ENCODE results near the gene STK40.

STK40 gene

DNA sequence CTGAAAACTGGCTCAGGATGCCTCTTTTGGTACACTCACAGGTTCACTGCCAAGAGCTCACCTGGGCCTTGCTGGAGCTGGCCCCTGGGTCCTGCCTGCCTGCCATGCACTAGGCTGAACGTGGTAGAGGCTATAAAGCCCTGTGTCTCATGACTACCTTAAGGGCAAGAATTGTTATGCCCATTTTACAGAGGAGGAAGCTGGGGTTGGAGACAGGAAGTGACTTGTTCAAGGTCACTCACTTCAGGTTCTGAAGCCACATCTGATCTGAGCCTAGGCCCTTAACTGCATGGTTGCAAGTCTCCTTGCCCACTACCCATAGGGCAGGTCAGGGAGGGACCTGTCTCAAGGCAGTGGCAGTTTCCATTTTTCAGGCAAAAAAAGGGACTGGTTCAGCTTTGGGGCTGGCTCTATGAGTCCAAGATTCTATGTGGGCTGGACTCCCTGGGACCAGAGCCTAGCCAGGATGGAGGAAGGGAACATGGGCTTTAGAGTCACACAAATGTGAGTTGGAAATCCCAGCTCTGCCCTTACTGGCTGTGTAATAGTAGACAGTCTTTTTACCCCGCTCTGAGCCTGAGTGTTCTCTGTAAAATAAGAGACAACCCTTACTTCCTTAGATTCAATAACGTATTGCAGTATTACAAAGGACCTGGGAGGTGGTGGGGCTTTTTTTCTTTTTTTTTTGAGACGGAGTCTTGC is 7.8 kb downstream of the STK40 start:
- CTCF ChIA-PET = interaction anchor here (1.2 kb wide), 1 partner anchor 9 kb away, joined by 3 read pairs; no protein-coding TSS in a partner anchor
- no peak for DNase-seq (ENCODE audit: low read depth, low spot score)
- POLR2A ChIA-PET = no interaction called here
- TF ChIP-seq, protein P1, sequence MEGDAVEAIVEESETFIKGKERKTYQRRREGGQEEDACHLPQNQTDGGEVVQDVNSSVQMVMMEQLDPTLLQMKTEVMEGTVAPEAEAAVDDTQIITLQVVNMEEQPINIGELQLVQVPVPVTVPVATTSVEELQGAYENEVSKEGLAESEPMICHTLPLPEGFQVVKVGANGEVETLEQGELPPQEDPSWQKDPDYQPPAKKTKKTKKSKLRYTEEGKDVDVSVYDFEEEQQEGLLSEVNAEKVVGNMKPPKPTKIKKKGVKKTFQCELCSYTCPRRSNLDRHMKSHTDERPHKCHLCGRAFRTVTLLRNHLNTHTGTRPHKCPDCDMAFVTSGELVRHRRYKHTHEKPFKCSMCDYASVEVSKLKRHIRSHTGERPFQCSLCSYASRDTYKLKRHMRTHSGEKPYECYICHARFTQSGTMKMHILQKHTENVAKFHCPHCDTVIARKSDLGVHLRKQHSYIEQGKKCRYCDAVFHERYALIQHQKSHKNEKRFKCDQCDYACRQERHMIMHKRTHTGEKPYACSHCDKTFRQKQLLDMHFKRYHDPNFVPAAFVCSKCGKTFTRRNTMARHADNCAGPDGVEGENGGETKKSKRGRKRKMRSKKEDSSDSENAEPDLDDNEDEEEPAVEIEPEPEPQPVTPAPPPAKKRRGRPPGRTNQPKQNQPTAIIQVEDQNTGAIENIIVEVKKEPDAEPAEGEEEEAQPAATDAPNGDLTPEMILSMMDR (IDR thresholded peaks at IDR 0.05; ENCODE audit: insufficient read depth, low read length, missing control alignments) = no peak
- no peak overlapping the region for H3K4me3 ChIP-seq (ENCODE audit: low read depth, low read length)

DNA sequence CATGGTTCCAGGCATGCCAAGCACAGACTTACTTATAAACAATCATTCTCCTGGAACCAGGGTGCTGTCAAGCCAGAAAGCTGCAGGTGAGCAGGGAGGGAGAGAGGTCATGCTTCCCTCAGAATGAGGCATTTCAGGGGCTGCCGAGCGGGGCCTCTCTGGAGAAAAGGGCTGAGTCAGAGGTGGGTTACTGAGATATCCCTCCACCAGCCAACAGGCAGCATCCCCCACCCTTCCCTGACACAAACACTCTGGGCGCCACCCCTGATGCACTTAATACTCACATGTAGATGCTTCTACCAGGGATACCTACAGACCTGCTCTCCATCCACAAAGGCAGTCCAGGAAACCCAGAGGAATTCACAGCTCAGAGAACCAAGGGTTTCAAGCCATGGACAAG is 13.1 kb downstream of the STK40 start:
- TF ChIP-seq, protein P1 (IDR thresholded peaks at IDR 0.05; ENCODE audit: insufficient read depth, low read length, missing control alignments) = no peak
- CTCF ChIA-PET = interaction anchor here (1.1 kb wide), 1 partner anchor 49 kb away, joined by 4 read pairs; the partner anchor contains the start of gene EVA1B
- no peak for DNase-seq (ENCODE audit: low read depth, low spot score)
- POLR2A ChIA-PET = no interaction called here
- no peak overlapping the region for H3K4me3 ChIP-seq (ENCODE audit: low read depth, low read length)

- no peak overlapping the region for H3K4me3 ChIP-seq (ENCODE audit: low read depth, low read length)
- ChIA-PET POLR2A (interaction anchor here (0.6 to 1.2 kb wide), 3 partner anchors 9 to 27 kb away, joined by 3 read pairs; no protein-coding TSS in a partner anchor), CTCF (interaction anchor here (0.6 to 6.0 kb wide), 24 partner anchors 23 to 272 kb away, joined by 3 to 27 read pairs (median 4); partner anchors contain the start of genes EVA1B, LSM10, THRAP3 and TRAPPC3)
- TF ChIP-seq, protein P1 (IDR thresholded peaks at IDR 0.05; ENCODE audit: insufficient read depth, low read length, missing control alignments) = peak; percentile 92
- no peak for DNase-seq (ENCODE audit: low read depth, low spot score)
Observed at GRCh38 chr1:36369061-36369861, 16.5 kb downstream of the STK40 start.

DNA sequence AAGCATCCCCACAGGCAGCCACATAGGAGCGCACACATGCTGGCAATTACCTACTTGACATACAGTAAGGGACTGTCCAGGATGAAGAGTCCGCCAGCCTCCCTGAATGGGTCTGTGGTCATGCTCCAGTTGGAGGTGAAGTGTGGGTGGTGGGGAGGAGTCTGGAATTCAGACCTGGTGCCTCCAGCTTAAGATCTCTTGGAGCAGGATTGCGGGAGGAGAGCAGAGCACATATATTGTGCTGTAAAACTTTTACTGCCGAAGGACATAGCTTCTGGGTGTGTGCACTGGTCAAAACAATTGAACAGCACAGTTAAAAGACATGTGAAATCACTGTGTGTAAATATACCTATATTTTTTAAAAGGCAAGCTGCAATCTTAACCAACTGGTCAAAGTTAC is 17.9 kb downstream of the STK40 start:
- no peak overlapping the region for H3K4me3 ChIP-seq (ENCODE audit: low read depth, low read length)
- no peak for DNase-seq (ENCODE audit: low read depth, low spot score)
- ChIA-PET POLR2A (interaction anchor here (1.7 kb wide), 1 partner anchor 46 kb away, joined by 3 read pairs; no protein-coding TSS in a partner anchor), CTCF (interaction anchor here (0.9 to 6.0 kb wide), 13 partner anchors 25 to 218 kb away, joined by 3 to 27 read pairs (median 4); partner anchors contain the start of genes EVA1B, LSM10 and TRAPPC3)
- TF ChIP-seq, protein P1 (IDR thresholded peaks at IDR 0.05; ENCODE audit: insufficient read depth, low read length, missing control alignments) = no peak

DNA sequence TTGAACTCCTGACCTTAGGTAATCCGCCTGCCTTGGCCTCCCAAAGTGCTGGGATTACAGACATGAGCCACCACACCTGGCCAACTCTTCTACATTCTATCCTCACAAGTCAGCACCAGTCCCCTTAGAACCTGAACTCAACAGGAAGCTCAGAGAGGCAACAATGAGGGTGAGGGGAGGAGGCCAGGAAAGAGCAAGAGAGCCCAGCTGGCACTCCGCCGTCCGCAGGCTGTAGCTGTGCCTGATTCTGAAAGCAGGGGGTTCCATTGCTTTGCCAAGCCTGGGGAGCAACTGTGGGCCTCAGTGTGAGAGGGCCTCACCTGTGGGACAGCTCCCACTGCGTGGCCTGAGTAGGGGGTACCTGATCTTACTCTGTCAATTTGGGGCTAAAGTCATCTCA is 18.7 kb downstream of the STK40 start:
- CTCF ChIA-PET = interaction anchor here (0.9 to 6.0 kb wide), 7 partner anchors 31 to 217 kb away, joined by 3 to 27 read pairs (median 14); partner anchors contain the start of genes EVA1B, LSM10 and TRAPPC3
- TF ChIP-seq, protein P1 (IDR thresholded peaks at IDR 0.05; ENCODE audit: insufficient read depth, low read length, missing control alignments) = no peak
- POLR2A ChIA-PET = interaction anchor here (1.4 to 1.7 kb wide), 3 partner anchors 16 to 45 kb away, joined by 3 to 9 read pairs (median 3); no protein-coding TSS in a partner anchor
- no peak for DNase-seq (ENCODE audit: low read depth, low spot score)
- no peak overlapping the region for H3K4me3 ChIP-seq (ENCODE audit: low read depth, low read length)

All from AG04449 (cell line).